ENCODE results near the gene ITIH5. TPM values are rescaled to one million over a fixed set of nuclear protein-coding genes. Genes with fewer than 3 reads are reported as not detected.

ITIH5 gene
- total RNA-seq, 1 experiment from 2014 or later: not detected

GRCh38 chr10:7672341-7673134 lies 5.8 kb upstream of the ITIH5 start:
- no peaks in the 10 kb centered on the region for H4K20me1 ChIP-seq (ENCODE audit: insufficient read depth, low read depth, low read length)
- H3K27me3 ChIP-seq (ENCODE audit: low read length): no peaks in the 10 kb centered on the region
- H3K4me1 ChIP-seq (ENCODE audit: low read length): no peaks in the 10 kb centered on the region
- H3K9me2 ChIP-seq (replicated peaks; ENCODE audit: insufficient read depth, low read length): no peaks in the 10 kb centered on the region
- H3K27ac ChIP-seq (ENCODE audit: low read length): no peak overlapping the region
- no peak for DNase-seq
- H3K4me2 ChIP-seq (ENCODE audit: low read depth, low read length, poor library complexity, severe bottlenecking): no peak overlapping the region
- H2AFZ ChIP-seq (ENCODE audit: low read length): no peak overlapping the region
- H3K79me2 ChIP-seq (ENCODE audit: low read length): no peaks in the 10 kb centered on the region
- H3K36me3 ChIP-seq (ENCODE audit: insufficient read depth, low read length): no peaks in the 10 kb centered on the region
- no peak overlapping the region for H3K4me3 ChIP-seq (ENCODE audit: low read length)
- no peak overlapping the region for H3K9ac ChIP-seq (ENCODE audit: low read length)
- no peaks in the 10 kb centered on the region for H3K9me3 ChIP-seq (ENCODE audit: low read length)

- no peaks in the 10 kb centered on the region for H3K27me3 ChIP-seq (ENCODE audit: low read length)
Observed at GRCh38 chr10:7670157-7670556, 3.4 kb upstream of the ITIH5 start.

GRCh38 chr10:7667262-7668141 lies 736 bp upstream of the ITIH5 start:
- no peak overlapping the region for H3K4me3 ChIP-seq (ENCODE audit: low read length)

More at GRCh38 chr10:7670157-7670556, 3.4 kb upstream of the ITIH5 start:
- H3K79me2 ChIP-seq (ENCODE audit: low read length): no peaks in the 10 kb centered on the region
- H3K9me2 ChIP-seq (replicated peaks; ENCODE audit: insufficient read depth, low read length): no peaks in the 10 kb centered on the region
- H3K27ac ChIP-seq (ENCODE audit: low read length): no peak overlapping the region
- no peaks in the 10 kb centered on the region for H3K9me3 ChIP-seq (ENCODE audit: low read length)
- no peak overlapping the region for H3K4me3 ChIP-seq (ENCODE audit: low read length)
- no peaks in the 10 kb centered on the region for H3K4me1 ChIP-seq (ENCODE audit: low read length)
- DNase-seq: no peak
- H3K4me2 ChIP-seq (ENCODE audit: low read depth, low read length, poor library complexity, severe bottlenecking): no peak overlapping the region
- no peak overlapping the region for H3K9ac ChIP-seq (ENCODE audit: low read length)
- H3K36me3 ChIP-seq (ENCODE audit: insufficient read depth, low read length): no peaks in the 10 kb centered on the region
- H2AFZ ChIP-seq (ENCODE audit: low read length): no peak overlapping the region
- no peaks in the 10 kb centered on the region for H4K20me1 ChIP-seq (ENCODE audit: insufficient read depth, low read depth, low read length)

GRCh38 chr10:7665767-7666166 lies 999 bp downstream of the ITIH5 start:
- H3K79me2 ChIP-seq (ENCODE audit: low read length): no peaks in the 10 kb centered on the region
- no peaks in the 10 kb centered on the region for H3K4me1 ChIP-seq (ENCODE audit: low read length)
- H3K9ac ChIP-seq (ENCODE audit: low read length): no peak overlapping the region
- no peak overlapping the region for H3K4me2 ChIP-seq (ENCODE audit: low read depth, low read length, poor library complexity, severe bottlenecking)
- H3K9me2 ChIP-seq (replicated peaks; ENCODE audit: insufficient read depth, low read length): no peaks in the 10 kb centered on the region
- H3K27me3 ChIP-seq (ENCODE audit: low read length): 0 out of 2 replicates have a peak, but pooled peaks cover 2% of the 10 kb centered on the region
- DNase-seq: no peak
- no peaks in the 10 kb centered on the region for H4K20me1 ChIP-seq (ENCODE audit: insufficient read depth, low read depth, low read length)
- no peak overlapping the region for H2AFZ ChIP-seq (ENCODE audit: low read length)
- no peaks in the 10 kb centered on the region for H3K36me3 ChIP-seq (ENCODE audit: insufficient read depth, low read length)
- H3K9me3 ChIP-seq (ENCODE audit: low read length): no peaks in the 10 kb centered on the region
- no peak overlapping the region for H3K27ac ChIP-seq (ENCODE audit: low read length)
- H3K4me3 ChIP-seq (ENCODE audit: low read length): no peak overlapping the region

More at GRCh38 chr10:7667262-7668141, 736 bp upstream of the ITIH5 start:
- Histone ChIP-seq H3K9ac (ENCODE audit: low read length) (no peak overlapping the region), H3K79me2 (ENCODE audit: low read length) (no peaks in the 10 kb centered on the region), H3K4me2 (ENCODE audit: low read depth, low read length, poor library complexity, severe bottlenecking) (no peak overlapping the region), H3K27ac (ENCODE audit: low read length) (no peak overlapping the region), H3K9me3 (ENCODE audit: low read length) (no peaks in the 10 kb centered on the region), H3K27me3 (ENCODE audit: low read length) (0 out of 2 replicates have a peak, but pooled peaks cover 2% of the 10 kb centered on the region), H3K9me2 (replicated peaks; ENCODE audit: insufficient read depth, low read length) (no peaks in the 10 kb centered on the region), H4K20me1 (ENCODE audit: insufficient read depth, low read depth, low read length) (no peaks in the 10 kb centered on the region), H2AFZ (ENCODE audit: low read length) (no peak overlapping the region), H3K4me1 (ENCODE audit: low read length) (no peaks in the 10 kb centered on the region), H3K36me3 (ENCODE audit: insufficient read depth, low read length) (no peaks in the 10 kb centered on the region)
- DNase-seq: no peak

GRCh38 chr10:7664707-7665106 lies 2.1 kb downstream of the ITIH5 start:
- Histone ChIP-seq H2AFZ (ENCODE audit: low read length) (no peak overlapping the region), H4K20me1 (ENCODE audit: insufficient read depth, low read depth, low read length) (no peaks in the 10 kb centered on the region), H3K4me1 (ENCODE audit: low read length) (no peaks in the 10 kb centered on the region), H3K27me3 (ENCODE audit: low read length) (0 out of 2 replicates have a peak, but pooled peaks cover 2% of the 10 kb centered on the region), H3K4me3 (ENCODE audit: low read length) (no peak overlapping the region), H3K36me3 (ENCODE audit: insufficient read depth, low read length) (no peaks in the 10 kb centered on the region), H3K4me2 (ENCODE audit: low read depth, low read length, poor library complexity, severe bottlenecking) (no peak overlapping the region), H3K9ac (ENCODE audit: low read length) (no peak overlapping the region), H3K79me2 (ENCODE audit: low read length) (no peaks in the 10 kb centered on the region), H3K9me3 (ENCODE audit: low read length) (no peaks in the 10 kb centered on the region), H3K27ac (ENCODE audit: low read length) (no peak overlapping the region), H3K9me2 (replicated peaks; ENCODE audit: insufficient read depth, low read length) (no peaks in the 10 kb centered on the region)
- DNase-seq: no peak

- Histone ChIP-seq H3K79me2 (ENCODE audit: low read length) (no peaks in the 10 kb centered on the region), H2AFZ (ENCODE audit: low read length) (no peak overlapping the region), H3K4me3 (ENCODE audit: low read length) (no peak overlapping the region), H3K36me3 (ENCODE audit: insufficient read depth, low read length) (no peaks in the 10 kb centered on the region), H3K27ac (ENCODE audit: low read length) (no peak overlapping the region), H3K4me2 (ENCODE audit: low read depth, low read length, poor library complexity, severe bottlenecking) (no peak overlapping the region), H3K9me3 (ENCODE audit: low read length) (no peaks in the 10 kb centered on the region), H3K27me3 (ENCODE audit: low read length) (0 out of 2 replicates have a peak, but pooled peaks cover 2% of the 10 kb centered on the region), H3K9ac (ENCODE audit: low read length) (no peak overlapping the region), H4K20me1 (ENCODE audit: insufficient read depth, low read depth, low read length) (no peaks in the 10 kb centered on the region), H3K9me2 (replicated peaks; ENCODE audit: insufficient read depth, low read length) (no peaks in the 10 kb centered on the region), H3K4me1 (ENCODE audit: low read length) (no peaks in the 10 kb centered on the region)
- no peak for DNase-seq
Observed at GRCh38 chr10:7662522-7662921, 4.2 kb downstream of the ITIH5 start.

GRCh38 chr10:7659560-7659959 lies 7.2 kb downstream of the ITIH5 start:
- no peaks in the 10 kb centered on the region for H3K4me1 ChIP-seq (ENCODE audit: low read length)
- H3K4me3 ChIP-seq (ENCODE audit: low read length): no peak overlapping the region
- no peak overlapping the region for H2AFZ ChIP-seq (ENCODE audit: low read length)
- peak overlapping the region; percentile 20 for H3K4me2 ChIP-seq (ENCODE audit: low read depth, low read length, poor library complexity, severe bottlenecking)
- no peaks in the 10 kb centered on the region for H4K20me1 ChIP-seq (ENCODE audit: insufficient read depth, low read depth, low read length)
- no peaks in the 10 kb centered on the region for H3K9me3 ChIP-seq (ENCODE audit: low read length)
- no peaks in the 10 kb centered on the region for H3K36me3 ChIP-seq (ENCODE audit: insufficient read depth, low read length)
- 0 out of 2 replicates have a peak, but pooled peaks cover 2% of the 10 kb centered on the region for H3K27me3 ChIP-seq (ENCODE audit: low read length)
- no peak overlapping the region for H3K9ac ChIP-seq (ENCODE audit: low read length)
- H3K79me2 ChIP-seq (ENCODE audit: low read length): no peaks in the 10 kb centered on the region
- H3K9me2 ChIP-seq (replicated peaks; ENCODE audit: insufficient read depth, low read length): no peaks in the 10 kb centered on the region
- DNase-seq: no peak
- H3K27ac ChIP-seq (ENCODE audit: low read length): no peak overlapping the region

- Histone ChIP-seq H4K20me1 (ENCODE audit: insufficient read depth, low read depth, low read length) (no peaks in the 10 kb centered on the region), H3K9ac (ENCODE audit: low read length) (no peak overlapping the region), H3K9me2 (replicated peaks; ENCODE audit: insufficient read depth, low read length) (no peaks in the 10 kb centered on the region), H3K27ac (ENCODE audit: low read length) (no peak overlapping the region), H3K27me3 (ENCODE audit: low read length) (no peaks in the 10 kb centered on the region), H3K4me1 (ENCODE audit: low read length) (no peaks in the 10 kb centered on the region), H3K4me3 (ENCODE audit: low read length) (no peak overlapping the region), H3K9me3 (ENCODE audit: low read length) (no peaks in the 10 kb centered on the region), H2AFZ (ENCODE audit: low read length) (no peak overlapping the region), H3K79me2 (ENCODE audit: low read length) (no peaks in the 10 kb centered on the region), H3K4me2 (ENCODE audit: low read depth, low read length, poor library complexity, severe bottlenecking) (no peak overlapping the region), H3K36me3 (ENCODE audit: insufficient read depth, low read length) (no peaks in the 10 kb centered on the region)
- DNase-seq: no peak
Observed at GRCh38 chr10:7657552-7657951, 9.2 kb downstream of the ITIH5 start.

Data from Karpas-422 (cell line).